NCI-H2196 (cell line): Measurements from ENCODE around the gene RASGRP3.
"Not testable (repeated sequence)": the region's sequence is repeated elsewhere in the genome, so short reads cannot be mapped to it uniquely, and the experiment has no call there.

Source experiments
- DNase-seq: peaks from one replicate; lab custom pipeline; 2025; ENCODE audit not compliant: unreplicated experiment; lab: John Stamatoyannopoulos, UW

RASGRP3 gene

DNA sequence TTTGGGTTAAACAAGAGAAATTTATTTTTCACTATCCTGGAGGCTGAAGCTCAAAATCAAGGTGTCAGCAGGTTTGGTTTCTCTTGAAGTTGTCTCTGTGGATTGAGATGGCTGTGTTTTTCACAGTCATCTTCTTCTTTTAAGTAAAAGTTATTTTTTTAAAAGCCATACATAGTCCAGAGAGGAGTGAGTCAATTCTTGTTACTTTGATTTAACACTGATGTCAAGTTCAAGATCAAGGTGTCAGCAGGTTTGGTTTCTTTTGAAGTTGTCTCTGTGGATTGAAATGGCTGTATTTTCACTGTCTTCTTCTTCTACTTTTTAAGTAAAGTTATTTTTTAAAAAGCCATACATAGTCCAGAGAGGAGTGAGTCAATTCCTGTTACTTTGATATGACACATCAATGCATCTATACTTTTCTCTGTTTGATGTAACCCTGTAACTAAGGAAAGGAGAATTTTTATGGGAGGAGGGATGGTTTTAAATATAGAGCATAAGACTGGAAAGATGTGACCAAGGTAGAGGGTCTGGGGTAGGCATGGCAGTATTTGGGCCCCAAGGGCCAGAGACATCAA is 22.5 kb upstream of the RASGRP3 start:
- DNase-seq: no peak

DNA sequence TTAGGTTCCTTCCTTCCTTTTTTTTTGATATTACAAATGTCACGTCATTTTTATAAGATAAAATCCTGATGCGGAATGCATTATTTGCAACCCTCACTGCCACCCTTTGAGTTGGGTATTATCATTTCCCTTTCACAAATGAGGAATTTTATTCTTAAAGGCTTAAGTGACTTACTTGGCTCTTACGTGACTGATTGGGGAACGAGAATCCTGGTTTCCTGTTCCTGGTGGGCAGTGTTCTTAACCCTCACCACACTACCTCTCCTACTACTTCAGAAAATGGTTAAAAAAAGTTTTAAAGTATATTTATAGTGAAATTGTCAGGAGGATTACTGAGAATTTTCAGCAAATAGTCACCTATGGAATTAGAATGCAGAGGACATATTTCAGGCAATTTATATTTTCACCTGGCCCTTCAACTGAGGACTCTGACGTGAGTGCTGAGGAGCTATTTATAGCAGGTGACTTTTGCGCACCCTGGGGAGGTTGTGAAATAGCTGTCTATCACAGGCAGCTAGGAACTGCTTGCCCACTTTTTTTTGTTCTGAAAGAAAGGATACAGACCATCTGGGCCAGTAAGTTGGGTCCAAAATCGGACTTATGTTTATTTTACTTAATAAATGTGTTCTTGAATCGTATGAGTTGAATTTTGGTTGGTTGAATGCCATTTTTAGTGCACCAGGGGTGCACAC is 18.7 kb upstream of the RASGRP3 start:
- DNase-seq: no peak

DNA sequence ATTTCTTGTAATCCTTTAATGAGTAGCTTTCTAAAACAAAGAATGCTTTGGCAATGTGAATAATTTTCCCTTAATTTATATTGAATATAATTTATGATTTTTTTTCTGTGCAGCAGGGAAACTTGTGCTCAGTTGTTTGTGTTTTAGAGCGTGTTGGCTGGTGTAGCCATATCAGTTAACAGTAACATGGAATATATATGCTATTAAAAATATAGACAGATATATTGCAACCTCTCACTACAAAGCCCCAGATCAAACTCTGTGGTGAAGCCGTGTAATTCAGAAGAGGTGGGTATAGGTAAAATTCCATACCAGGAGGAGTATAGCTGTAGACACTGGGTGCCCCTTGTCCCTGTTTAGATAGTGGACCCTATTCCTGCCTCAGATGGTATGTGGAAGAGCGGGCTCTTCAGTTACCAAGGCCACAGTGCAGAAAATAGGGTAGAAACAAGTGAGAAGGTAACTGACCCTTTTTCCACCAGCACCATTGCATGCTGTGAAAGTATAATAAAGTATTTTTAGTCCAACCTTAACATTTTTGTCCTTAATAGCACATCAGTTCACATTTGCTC is 18.1 kb upstream of the RASGRP3 start:
- DNase-seq: no peak

DNA sequence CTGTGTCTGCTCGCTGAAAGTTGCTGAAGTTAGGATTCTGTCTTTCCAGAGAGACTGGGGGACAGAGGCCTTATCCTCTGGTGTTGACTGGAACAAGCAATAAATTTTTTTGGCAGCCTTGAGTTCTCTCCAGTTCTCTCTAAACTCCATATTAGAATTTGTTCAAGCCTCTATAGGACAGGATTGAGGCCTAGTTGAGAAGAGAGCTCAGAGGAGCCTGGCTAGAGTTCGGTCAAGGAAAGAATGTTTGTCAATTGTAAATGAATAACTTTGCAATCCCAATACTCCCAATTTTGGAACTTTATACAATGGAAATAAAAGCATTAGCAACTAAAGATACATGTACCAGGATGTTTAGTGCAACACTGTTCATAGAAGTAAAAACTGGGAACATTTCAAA is 16.7 kb upstream of the RASGRP3 start:
- no peak for DNase-seq

DNA sequence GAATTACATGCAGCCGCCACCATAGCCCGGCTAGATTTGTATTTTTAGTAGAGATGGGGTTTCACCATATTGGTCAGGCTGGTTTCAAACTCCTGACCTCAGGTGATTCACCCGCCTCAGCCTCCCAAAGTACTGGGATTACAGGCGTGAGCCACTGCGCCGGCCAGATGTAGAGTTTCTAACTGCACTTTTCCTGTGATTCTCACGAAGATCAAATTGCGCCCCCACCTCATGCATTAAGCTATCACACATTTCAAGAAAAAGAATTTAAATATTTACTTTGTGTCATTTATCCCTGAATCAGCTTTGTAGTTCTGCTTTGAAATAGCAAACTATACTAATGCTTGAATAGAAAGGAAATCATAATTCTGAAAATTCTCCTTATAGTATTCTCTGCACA is 13.9 kb upstream of the RASGRP3 start:
- DNase-seq: not testable (repeated sequence)

DNA sequence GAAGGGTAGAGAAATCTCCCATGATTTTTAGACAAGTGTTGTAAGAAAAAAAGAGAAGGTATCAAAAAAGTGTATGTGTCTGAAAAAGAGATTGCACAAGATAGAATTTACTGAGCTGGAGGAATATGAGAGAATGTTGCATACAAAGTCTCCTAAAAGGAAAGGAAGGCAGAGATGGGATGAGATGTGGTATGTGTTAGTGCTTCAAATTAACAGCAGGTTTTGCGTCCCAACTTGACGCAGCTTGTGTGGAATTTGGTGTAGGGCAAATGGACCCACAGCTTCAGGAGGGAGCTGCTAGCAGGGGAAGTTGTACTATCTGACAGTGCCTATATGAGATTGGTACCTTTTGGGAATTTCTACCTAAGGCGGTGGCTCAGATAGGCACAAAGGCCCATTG is 9.0 kb upstream of the RASGRP3 start:
- no peak for DNase-seq

DNA sequence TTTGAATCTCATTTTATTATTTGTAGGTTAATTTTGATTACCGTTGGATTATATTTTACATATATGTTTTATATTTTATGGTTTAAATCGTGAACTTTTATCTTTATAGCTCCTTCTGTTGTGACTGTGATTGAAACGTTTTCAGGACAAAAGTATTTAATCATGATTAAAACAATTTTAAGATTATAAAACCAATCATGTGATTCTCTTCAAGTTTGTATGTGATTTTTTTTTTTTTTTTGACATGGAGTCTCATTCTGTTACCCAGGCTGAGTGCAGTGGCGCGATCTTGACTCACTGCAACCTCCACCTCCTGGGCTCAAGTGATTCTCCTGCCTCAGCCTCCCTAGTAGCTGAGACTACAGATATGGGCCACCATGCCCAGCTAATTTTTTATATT is 7.2 kb upstream of the RASGRP3 start:
- DNase-seq: no peak

DNA sequence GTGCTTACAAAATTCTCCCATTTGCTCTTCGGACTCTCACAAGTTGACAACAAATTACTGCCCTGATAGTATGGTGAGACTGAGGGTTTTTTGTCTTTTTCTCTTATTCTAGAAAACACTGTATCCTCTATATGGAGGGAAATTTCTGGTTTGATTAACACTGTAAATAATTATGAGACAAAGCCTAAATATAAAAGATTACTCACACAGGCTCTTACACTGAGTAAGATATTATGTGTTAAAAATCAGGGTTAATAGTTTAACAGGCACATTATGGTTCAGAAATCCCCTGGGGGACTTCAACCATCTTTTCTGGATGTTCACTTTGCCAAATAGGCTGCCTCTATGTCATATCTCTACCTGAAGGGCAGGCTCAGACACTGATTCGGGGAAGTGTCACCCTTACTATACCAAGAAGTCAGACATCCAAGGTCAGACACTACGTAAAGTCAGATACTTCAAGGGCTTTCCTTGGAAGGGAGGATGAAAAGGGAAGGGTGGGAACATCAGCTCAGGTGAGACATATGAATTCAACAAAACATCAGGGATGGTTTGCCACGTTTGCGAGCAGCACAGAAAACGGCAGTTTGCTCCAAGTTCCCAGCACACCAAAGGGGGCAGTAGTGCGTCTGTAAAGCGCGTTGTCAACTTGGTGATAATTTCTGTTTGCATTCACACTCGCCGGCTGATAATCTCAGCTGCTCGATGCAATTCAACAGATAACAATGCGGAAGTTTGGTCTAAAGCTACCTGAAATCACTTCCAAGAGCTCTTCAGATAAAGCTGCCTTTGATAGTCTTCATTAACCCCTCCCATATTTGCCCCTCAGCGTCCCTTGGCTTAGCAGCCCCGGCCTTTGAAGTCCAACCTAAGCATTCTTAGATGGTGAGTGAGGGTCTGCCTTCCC is 972 bp upstream of the RASGRP3 start:
- peak; percentile 75 for DNase-seq

DNA sequence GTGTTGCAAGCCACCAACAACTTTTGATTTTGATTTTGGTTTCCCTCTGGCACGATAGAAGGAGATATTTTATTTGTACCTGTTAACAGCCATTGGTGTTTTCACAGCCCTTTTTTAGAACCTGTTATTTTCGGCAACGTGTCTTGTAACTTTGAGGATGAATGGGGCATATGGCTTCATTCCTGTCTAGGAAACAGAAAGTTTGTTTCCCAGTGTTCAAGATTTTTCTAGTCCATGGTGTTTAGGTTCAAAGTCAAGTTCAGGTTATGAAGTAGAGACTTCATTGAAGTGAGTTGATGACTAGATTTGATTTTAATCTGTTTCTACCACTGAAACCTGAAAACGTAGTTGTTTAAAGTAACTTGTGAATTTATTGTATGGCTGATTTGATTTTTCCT is 343 bp downstream of the RASGRP3 start:
- DNase-seq: no peak

DNA sequence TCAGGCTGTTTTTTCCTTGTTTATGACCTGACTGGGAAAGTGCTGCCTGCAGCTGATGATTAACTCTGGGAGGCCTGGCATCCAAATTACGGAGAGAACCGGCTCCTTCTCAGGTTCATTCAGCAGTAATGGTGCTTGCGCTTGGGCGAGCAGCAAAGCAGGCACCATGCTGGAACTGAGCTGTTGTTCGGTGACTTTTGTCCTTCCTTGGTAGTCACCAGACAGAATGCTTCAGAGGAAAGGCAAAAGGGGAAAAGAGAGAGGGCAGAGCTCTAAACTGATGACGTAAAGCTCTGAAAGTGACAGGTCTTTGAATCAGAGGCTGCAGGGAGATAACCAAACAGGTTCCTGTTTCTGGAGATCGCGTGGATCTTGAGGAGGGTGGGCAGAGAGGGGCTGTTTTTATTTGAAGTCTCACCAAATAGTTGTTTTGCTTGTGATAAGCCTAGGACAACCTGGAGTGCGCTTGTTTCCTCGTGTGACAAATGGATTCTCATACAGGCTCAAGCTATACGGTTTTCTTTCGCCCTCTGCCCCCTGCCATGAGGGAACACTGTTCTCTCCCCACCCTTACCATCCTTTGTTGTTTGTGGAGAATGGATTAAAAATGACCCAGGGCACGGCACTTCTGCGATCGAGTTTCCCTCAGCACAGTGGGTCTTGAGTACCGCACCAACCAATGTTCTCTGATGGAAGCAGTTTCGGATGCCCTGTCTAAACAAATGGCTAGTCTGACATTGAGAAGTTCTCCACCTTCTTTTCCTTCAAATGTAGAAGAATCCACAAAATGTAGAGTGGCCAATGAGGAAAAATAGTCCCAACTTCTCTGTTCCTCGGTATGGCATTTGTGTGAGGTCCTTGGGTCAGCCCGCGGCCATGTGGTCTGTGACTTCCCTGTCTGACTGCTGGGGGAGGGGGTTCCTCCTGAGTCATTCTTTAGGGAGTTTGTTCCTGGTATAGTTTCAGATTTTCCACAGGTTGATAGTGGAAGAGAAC is 1.3 kb downstream of the RASGRP3 start:
- no peak for DNase-seq

DNA sequence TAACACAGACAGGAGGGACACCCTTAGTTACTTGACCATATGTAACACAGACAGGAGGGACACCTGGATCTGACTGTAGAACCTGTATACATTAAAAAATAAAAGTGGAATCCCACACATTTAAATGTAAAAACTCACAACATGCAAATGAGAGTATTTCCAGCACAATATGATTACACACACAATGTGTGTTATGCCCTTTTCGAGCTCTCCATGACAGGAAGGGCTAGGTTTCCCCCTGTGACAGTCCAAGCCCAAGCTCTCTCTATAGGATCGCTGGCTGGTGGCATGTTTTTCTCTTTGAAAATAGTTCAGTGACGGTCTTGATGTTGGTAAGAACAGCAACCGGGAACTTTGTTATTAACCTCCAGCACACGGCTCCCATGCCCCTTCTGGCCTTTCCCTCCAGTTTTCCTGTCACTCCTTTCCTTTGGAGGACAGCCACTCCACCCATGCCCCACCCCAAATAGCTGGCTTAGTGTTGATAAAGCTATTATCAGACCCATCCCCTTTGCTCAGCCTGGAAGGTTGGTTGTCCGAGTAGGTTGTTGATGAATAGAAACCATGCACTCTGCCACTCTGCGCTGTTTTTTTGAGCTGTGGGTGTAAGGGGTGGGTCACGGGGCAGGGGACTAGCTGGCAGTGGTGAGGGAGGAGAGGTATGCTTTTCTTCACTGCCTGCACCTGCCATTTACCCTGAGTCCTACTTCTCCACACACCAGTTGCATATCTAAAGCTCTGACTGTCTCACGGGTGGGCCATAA is 2.7 kb downstream of the RASGRP3 start:
- DNase-seq: no peak

DNA sequence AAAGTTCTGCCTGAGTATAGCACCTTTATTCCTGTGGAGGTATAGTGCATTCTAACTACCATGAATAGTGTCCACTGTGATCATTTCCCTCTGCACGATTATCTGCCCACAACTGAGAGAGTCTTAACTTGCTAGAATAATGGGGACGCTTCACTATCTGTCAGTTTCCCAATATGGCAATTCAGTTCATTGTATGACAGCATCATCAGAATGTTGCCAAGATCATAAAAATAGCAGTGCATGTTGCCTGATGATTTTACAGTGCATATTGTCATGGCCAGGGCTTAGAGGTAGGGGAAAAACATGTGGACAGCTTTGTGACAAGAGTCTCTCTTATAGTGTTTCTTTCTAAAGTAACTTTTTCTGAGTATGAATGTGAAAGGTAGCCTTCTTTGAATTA is 6.1 kb downstream of the RASGRP3 start:
- DNase-seq: no peak

DNA sequence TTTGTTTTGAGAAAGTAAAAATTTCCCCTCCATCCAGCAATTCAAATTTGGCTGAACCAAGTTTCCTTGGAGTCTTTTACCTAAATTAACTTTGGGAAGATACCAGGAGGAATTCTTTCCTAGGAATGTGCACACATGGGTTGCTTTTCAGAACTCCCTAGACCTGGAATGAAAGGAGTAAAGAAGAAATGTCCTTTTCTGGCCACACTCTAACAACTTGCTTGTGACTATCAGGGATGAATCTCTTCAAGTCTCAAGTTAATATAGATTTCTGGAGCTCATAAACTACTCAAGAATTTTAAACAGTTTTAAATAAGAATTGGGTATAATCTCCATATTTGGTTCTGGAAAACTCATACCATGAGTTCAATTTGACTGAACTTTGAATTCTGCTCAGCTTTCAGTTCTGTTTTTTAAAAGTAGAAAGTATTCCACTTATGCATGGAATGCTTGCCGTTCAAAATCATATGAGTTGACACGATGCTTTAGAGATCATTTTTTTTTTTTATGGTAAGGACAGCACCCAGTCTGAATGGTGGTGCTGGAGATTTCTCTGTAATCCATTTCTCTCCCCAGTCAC is 7.7 kb downstream of the RASGRP3 start:
- no peak for DNase-seq

DNA sequence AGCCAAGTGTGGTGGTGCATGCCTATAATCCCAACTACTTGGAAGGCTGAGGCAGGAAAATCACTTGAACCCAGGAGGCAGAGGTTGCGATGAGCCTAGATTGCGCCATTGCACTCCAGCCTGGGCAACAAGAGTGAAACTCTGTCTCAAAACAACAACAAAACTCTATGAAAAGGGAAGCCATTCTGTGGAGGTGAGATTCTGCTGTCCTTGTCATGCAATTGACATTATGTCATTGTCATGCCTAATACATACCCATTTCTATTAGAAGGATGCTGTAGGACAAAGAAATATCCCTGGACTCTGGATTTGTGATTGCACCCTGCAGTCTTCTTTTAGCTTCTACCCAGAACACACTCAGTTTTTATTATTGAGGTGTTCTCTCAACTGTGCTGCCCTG is 8.6 kb downstream of the RASGRP3 start:
- DNase-seq: no peak

DNA sequence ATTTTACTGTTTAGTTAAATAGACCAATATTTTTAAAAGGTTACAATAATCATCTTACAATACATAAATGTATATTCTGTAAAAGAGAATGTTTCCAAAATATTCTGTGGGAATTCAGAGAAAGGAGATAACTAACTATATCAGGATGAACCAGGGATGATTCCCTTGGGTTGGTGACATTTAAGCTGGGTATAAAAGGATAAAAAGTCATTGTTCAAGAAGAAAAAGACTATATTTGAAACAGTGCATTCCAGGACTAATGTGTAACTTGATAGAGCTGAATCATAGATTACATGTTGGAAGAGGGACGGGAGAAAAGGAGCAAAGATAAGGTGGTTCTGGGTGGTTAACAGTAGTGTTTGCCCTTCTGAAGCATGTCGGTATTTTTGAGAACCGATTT is 10.1 kb downstream of the RASGRP3 start:
- no peak for DNase-seq

DNA sequence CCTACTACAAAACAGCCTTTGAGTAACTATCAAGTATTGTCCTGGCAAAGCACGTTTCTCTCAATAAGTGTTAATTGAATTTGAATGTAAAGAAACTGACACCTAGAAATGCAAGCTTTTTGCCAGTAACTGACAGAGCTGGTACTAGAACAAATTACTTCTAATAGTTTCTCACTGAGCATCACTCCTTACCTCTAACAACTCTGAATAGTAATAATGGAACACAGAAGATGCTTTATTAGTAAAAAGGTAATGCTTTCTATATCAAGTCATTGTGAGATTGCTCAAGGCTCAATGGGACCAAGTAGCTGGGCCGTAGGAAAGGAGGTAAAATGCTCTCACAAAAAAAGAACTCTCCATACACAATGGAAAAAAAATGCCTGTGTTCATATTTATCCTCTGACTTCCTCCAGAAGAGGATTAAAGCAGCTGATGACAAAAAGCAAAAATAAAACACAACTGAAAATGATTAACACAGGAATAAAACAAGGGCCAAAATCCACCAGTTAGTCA is 11.8 kb downstream of the RASGRP3 start:
- DNase-seq: no peak

DNA sequence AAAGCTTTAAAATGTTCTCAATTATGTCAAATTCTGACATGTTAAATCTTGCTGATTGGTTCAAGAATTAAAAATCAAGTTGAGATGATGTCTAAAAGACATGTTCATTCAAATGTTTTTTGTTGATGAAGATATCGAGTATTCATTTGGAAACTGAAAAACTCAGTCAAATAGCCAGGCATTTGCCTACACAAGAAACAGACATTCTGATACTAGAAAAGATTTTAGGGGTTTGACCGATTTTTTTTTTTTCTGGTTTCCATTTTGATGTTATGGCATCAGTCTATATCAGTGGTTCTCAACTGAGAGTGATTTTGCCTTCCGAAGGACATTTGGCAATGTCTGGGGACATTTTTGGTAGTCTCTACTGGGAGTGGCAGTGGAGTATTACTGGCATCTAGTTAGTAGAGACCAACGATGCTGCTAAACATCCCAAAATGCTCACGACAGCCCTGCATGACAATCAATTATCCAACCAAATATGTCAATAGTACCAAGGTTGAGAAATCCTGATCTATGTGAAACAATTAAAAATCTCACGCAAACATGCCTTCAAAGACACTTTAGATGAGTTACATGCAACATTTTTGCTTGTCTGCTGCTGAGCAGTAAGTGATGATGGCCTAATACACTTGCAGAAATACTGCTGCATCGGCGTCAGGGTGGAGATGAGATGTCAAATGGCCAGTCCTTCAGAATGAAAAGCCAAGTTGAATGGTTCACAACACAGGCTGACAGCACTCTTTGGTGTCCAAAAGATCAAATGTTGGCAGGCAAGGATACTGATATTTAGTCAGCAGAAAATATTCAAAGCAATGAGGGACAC is 12.5 kb downstream of the RASGRP3 start:
- DNase-seq: no peak

DNA sequence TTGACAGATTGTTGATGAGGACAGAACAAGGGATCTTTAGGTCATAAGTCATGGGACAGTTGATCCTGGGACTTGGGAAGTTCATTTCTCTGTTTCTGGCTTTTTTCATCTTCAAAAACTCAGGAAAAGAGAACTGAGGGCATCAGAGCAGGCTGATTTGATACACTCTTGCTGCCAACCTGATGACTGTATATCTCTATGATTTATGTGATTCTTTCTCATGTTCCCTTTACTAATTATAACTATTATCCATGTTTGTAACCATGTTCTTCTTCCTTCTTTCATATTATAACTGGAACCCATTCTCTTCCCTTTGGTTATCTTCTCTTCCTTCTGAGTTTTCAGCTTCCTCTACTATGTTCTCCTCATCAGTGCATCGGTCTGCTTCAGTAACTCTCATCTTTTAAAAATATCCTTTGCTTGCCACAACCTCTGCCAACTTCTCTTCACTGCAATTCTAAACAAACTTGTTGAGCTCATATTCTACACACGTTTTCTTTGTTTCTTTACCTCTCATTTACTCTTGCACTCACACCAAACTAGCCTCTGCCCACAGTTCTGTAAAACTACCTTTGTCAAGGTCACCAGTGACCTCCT is 13.5 kb downstream of the RASGRP3 start:
- no peak for DNase-seq
